ENCODE data around the gene ERC2.

Gene ERC2

GRCh38 chr3:55816794-55817576, 651.3 kb downstream of the ERC2 start:
- Mint-ChIP-seq H3K36me3 (ENCODE audit: low read depth) (no peaks in the 10 kb centered on the region), H3K9me3 (no peaks in the 10 kb centered on the region), H3K4me3 (no peak overlapping the region), H3K27ac (no peak overlapping the region), H3K4me1 (ENCODE audit: low read depth) (no peaks in the 10 kb centered on the region), H3K27me3 (ENCODE audit: low read depth) (no peaks in the 10 kb centered on the region)

- Mint-ChIP-seq H3K4me1 (ENCODE audit: low read depth) (no peaks in the 10 kb centered on the region), H3K9me3 (no peaks in the 10 kb centered on the region), H3K4me3 (no peak overlapping the region), H3K27me3 (ENCODE audit: low read depth) (no peaks in the 10 kb centered on the region), H3K27ac (no peak overlapping the region), H3K36me3 (ENCODE audit: low read depth) (no peaks in the 10 kb centered on the region)
Measured at GRCh38 chr3:55815262-55815661, 653.0 kb downstream of the ERC2 start.

- no peak overlapping the region for H3K4me3 Mint-ChIP-seq
- H3K27me3 Mint-ChIP-seq (ENCODE audit: low read depth), result no peaks in the 10 kb centered on the region
- no peak overlapping the region for H3K27ac Mint-ChIP-seq
- no peaks in the 10 kb centered on the region for H3K36me3 Mint-ChIP-seq (ENCODE audit: low read depth)
- no peaks in the 10 kb centered on the region for H3K4me1 Mint-ChIP-seq (ENCODE audit: low read depth)
- H3K9me3 Mint-ChIP-seq, result no peaks in the 10 kb centered on the region
Measured at GRCh38 chr3:55813268-55814097, 654.8 kb downstream of the ERC2 start.

GRCh38 chr3:55812394-55813013, 655.8 kb downstream of the ERC2 start:
- H3K9me3 Mint-ChIP-seq, result no peaks in the 10 kb centered on the region
- H3K36me3 Mint-ChIP-seq (ENCODE audit: low read depth), result no peaks in the 10 kb centered on the region
- no peaks in the 10 kb centered on the region for H3K27me3 Mint-ChIP-seq (ENCODE audit: low read depth)
- no peak overlapping the region for H3K4me3 Mint-ChIP-seq
- no peak overlapping the region for H3K27ac Mint-ChIP-seq
- H3K4me1 Mint-ChIP-seq (ENCODE audit: low read depth), result no peaks in the 10 kb centered on the region

- Mint-ChIP-seq H3K9me3 (no peaks in the 10 kb centered on the region), H3K27me3 (ENCODE audit: low read depth) (no peaks in the 10 kb centered on the region), H3K27ac (no peak overlapping the region), H3K36me3 (ENCODE audit: low read depth) (no peaks in the 10 kb centered on the region), H3K4me1 (ENCODE audit: low read depth) (no peaks in the 10 kb centered on the region), H3K4me3 (no peak overlapping the region)
Measured at GRCh38 chr3:55807210-55807609, 661.1 kb downstream of the ERC2 start.

- Mint-ChIP-seq H3K4me3 (no peak overlapping the region), H3K36me3 (ENCODE audit: low read depth) (no peaks in the 10 kb centered on the region), H3K4me1 (ENCODE audit: low read depth) (no peaks in the 10 kb centered on the region), H3K9me3 (no peaks in the 10 kb centered on the region), H3K27me3 (ENCODE audit: low read depth) (no peaks in the 10 kb centered on the region), H3K27ac (no peak overlapping the region)
Measured at GRCh38 chr3:55805169-55805568, 663.1 kb downstream of the ERC2 start.

- H3K4me1 Mint-ChIP-seq (ENCODE audit: low read depth), result no peaks in the 10 kb centered on the region
- H3K27ac Mint-ChIP-seq, result no peak overlapping the region
- H3K9me3 Mint-ChIP-seq, result peaks cover 2% of the 10 kb centered on the region
- H3K27me3 Mint-ChIP-seq (ENCODE audit: low read depth), result no peaks in the 10 kb centered on the region
- no peaks in the 10 kb centered on the region for H3K36me3 Mint-ChIP-seq (ENCODE audit: low read depth)
- H3K4me3 Mint-ChIP-seq, result no peak overlapping the region
Measured at GRCh38 chr3:55804170-55805095, 663.8 kb downstream of the ERC2 start.

GRCh38 chr3:55802816-55803215, 665.5 kb downstream of the ERC2 start:
- Mint-ChIP-seq H3K27ac (no peak overlapping the region), H3K4me1 (ENCODE audit: low read depth) (no peaks in the 10 kb centered on the region), H3K9me3 (peaks cover 2% of the 10 kb centered on the region), H3K4me3 (no peak overlapping the region), H3K27me3 (ENCODE audit: low read depth) (no peaks in the 10 kb centered on the region), H3K36me3 (ENCODE audit: low read depth) (no peaks in the 10 kb centered on the region)

- H3K27ac Mint-ChIP-seq, result no peak overlapping the region
- H3K9me3 Mint-ChIP-seq, result peaks cover 2% of the 10 kb centered on the region
- no peak overlapping the region for H3K4me3 Mint-ChIP-seq
- H3K4me1 Mint-ChIP-seq (ENCODE audit: low read depth), result no peaks in the 10 kb centered on the region
- no peaks in the 10 kb centered on the region for H3K27me3 Mint-ChIP-seq (ENCODE audit: low read depth)
- H3K36me3 Mint-ChIP-seq (ENCODE audit: low read depth), result no peaks in the 10 kb centered on the region
Measured at GRCh38 chr3:55801676-55802075, 666.6 kb downstream of the ERC2 start.

GRCh38 chr3:55801068-55801467, 667.2 kb downstream of the ERC2 start:
- Mint-ChIP-seq H3K9me3 (peaks cover 2% of the 10 kb centered on the region), H3K27me3 (ENCODE audit: low read depth) (no peaks in the 10 kb centered on the region), H3K4me3 (no peak overlapping the region), H3K4me1 (ENCODE audit: low read depth) (no peaks in the 10 kb centered on the region), H3K27ac (no peak overlapping the region), H3K36me3 (ENCODE audit: low read depth) (no peaks in the 10 kb centered on the region)

GRCh38 chr3:55797775-55798174, 670.5 kb downstream of the ERC2 start:
- H3K9me3 Mint-ChIP-seq, result peaks cover 2% of the 10 kb centered on the region
- H3K27me3 Mint-ChIP-seq (ENCODE audit: low read depth), result no peaks in the 10 kb centered on the region
- no peaks in the 10 kb centered on the region for H3K36me3 Mint-ChIP-seq (ENCODE audit: low read depth)
- no peak overlapping the region for H3K27ac Mint-ChIP-seq
- no peak overlapping the region for H3K4me3 Mint-ChIP-seq
- H3K4me1 Mint-ChIP-seq (ENCODE audit: low read depth), result no peaks in the 10 kb centered on the region

GRCh38 chr3:55797084-55797483, 671.2 kb downstream of the ERC2 start:
- Mint-ChIP-seq H3K4me1 (ENCODE audit: low read depth) (no peaks in the 10 kb centered on the region), H3K9me3 (peaks cover 2% of the 10 kb centered on the region), H3K4me3 (no peak overlapping the region), H3K36me3 (ENCODE audit: low read depth) (no peaks in the 10 kb centered on the region), H3K27me3 (ENCODE audit: low read depth) (no peaks in the 10 kb centered on the region), H3K27ac (no peak overlapping the region)

- Mint-ChIP-seq H3K4me3 (no peak overlapping the region), H3K4me1 (ENCODE audit: low read depth) (no peaks in the 10 kb centered on the region), H3K36me3 (ENCODE audit: low read depth) (no peaks in the 10 kb centered on the region), H3K27ac (no peak overlapping the region), H3K9me3 (peaks cover 2% of the 10 kb centered on the region), H3K27me3 (ENCODE audit: low read depth) (no peaks in the 10 kb centered on the region)
Measured at GRCh38 chr3:55796533-55796932, 671.7 kb downstream of the ERC2 start.

GRCh38 chr3:55795746-55796145, 672.5 kb downstream of the ERC2 start:
- no peak overlapping the region for H3K27ac Mint-ChIP-seq
- H3K9me3 Mint-ChIP-seq, result peaks cover 2% of the 10 kb centered on the region
- no peaks in the 10 kb centered on the region for H3K27me3 Mint-ChIP-seq (ENCODE audit: low read depth)
- H3K4me3 Mint-ChIP-seq, result no peak overlapping the region
- no peaks in the 10 kb centered on the region for H3K36me3 Mint-ChIP-seq (ENCODE audit: low read depth)
- H3K4me1 Mint-ChIP-seq (ENCODE audit: low read depth), result no peaks in the 10 kb centered on the region

Measured in T-helper 1 cell treated with Interleukin-12 subunit alpha and Interleukin-12 subunit beta and Interleukin-4 antibody, amounts not matched to agents 30 μg/mL and 1 μg/mL, for 36 hours (primary cell).